HepG2 (cell line): ENCODE measurements around the gene ATN1. TPM values are rescaled to one million over a fixed set of nuclear protein-coding genes. Genes with fewer than 3 reads are reported as not detected.

Experiments
- ARNT ChIP-seq: fragments of 450-650 bp; IDR thresholded peaks from 2 replicates; pipeline ENCODE4 v1.6.1; 2017
- BHLHE40 ChIP-seq: IDR thresholded peaks from 2 replicates; pipeline ENCODE4 v1.6.1; 2011; ENCODE audit warnings: low read length, improper control_type of control experiment
- HMG20A ChIP-seq: IDR thresholded peaks from 2 replicates; pipeline ENCODE4 v1.6.1; 2016; ENCODE audit warnings: borderline replicate concordance
- HOXA9 ChIP-seq: sonication (generic); formaldehyde crosslinking; IDR thresholded peaks from 2 replicates; pipeline ENCODE4 v1.8.1; 2022; ENCODE audit warnings: missing genetic modification reagents, mild to moderate bottlenecking, moderate library complexity, borderline replicate concordance
- MEIS1 ChIP-seq: sonication (generic); formaldehyde crosslinking; IDR thresholded peaks from 2 replicates; pipeline ENCODE4 v1.9.0; 2021; ENCODE audit warnings: mild to moderate bottlenecking, missing genetic modification reagents, moderate library complexity, borderline replicate concordance
- RXRB ChIP-seq: IDR thresholded peaks from 2 replicates; pipeline ENCODE4 v1.6.1; 2016; ENCODE audit warnings: borderline replicate concordance, missing genetic modification reagents, missing compliant biosample characterization
- SIN3B ChIP-seq: fragments of 150-350 bp; IDR thresholded peaks from 2 replicates; pipeline ENCODE4 v1.6.1; 2014; ENCODE audit warnings: low read length
- SMYD3 ChIP-seq: sonication (generic); formaldehyde crosslinking; IDR thresholded peaks from 2 replicates; pipeline ENCODE4 v1.8.1; 2023; ENCODE audit warnings: mild to moderate bottlenecking, missing genetic modification reagents
- TAF15 ChIP-seq: fragments of 200-400 bp; formaldehyde crosslinking; IDR thresholded peaks from one replicate; pipeline ENCODE4 v1.6.1; 2018; ENCODE audit warnings: mild to moderate bottlenecking, low read depth, low read length; ENCODE audit not compliant: poor library complexity, severe bottlenecking
- WIZ ChIP-seq: sonication (generic); formaldehyde crosslinking; IDR thresholded peaks from 2 replicates; pipeline ENCODE4 v1.5.1; 2020; ENCODE audit warnings: mild to moderate bottlenecking, missing genetic modification reagents
- YEATS4 ChIP-seq: sonication (generic); formaldehyde crosslinking; IDR thresholded peaks from 2 replicates; pipeline ENCODE4 v1.4.0; 2020; ENCODE audit warnings: missing genetic modification reagents, borderline replicate concordance
- ZBTB42 ChIP-seq: sonication (generic); formaldehyde crosslinking; IDR thresholded peaks from 2 replicates; pipeline ENCODE4 v1.5.0; 2020; ENCODE audit warnings: mild to moderate bottlenecking, missing genetic modification reagents
- ZFP36L1 ChIP-seq: sonication (generic); formaldehyde crosslinking; IDR thresholded peaks from 2 replicates; pipeline ENCODE4 v1.8.0; 2022; ENCODE audit warnings: mild to moderate bottlenecking, missing genetic modification reagents, moderate library complexity
- ZNF317 ChIP-seq: sonication (generic); formaldehyde crosslinking; IDR thresholded peaks from 2 replicates; pipeline ENCODE4 v1.5.0; 2020; ENCODE audit warnings: mild to moderate bottlenecking, missing genetic modification reagents
- ZNF329 ChIP-seq: sonication (generic); formaldehyde crosslinking; IDR thresholded peaks from 2 replicates; pipeline ENCODE4 v1.9.0; 2021; ENCODE audit warnings: low read depth, mild to moderate bottlenecking, missing genetic modification reagents
- ZNF567 ChIP-seq: sonication (generic); formaldehyde crosslinking; IDR thresholded peaks from 2 replicates; pipeline ENCODE4 v1.8.1; 2023; ENCODE audit warnings: mild to moderate bottlenecking, missing genetic modification reagents, borderline replicate concordance
- polyA plus RNA-seq, 8 experiments: library from polyadenylated mRNA; depleted of rRNA in 3 of 8; stranded (reverse) in 7 of 8; unstranded in 1 of 8; fragments of >200 nt; fragmentation: Illumina TruSeq in 4 of 8; extraction: Trizol in 4 of 8; gene quantifications; 2 replicates each; pipeline versions ENCODE4 v1.2.1 to v1.2.3, GENCODE V29; 2011 to 2016; ENCODE audit warnings: low read depth in 4 of 8, missing spikeins in 1 of 8, mixed read lengths in 1 of 8; ENCODE audit not compliant: insufficient read depth in 1 of 8
- total RNA-seq, 5 experiments: library from RNA; depleted of rRNA; stranded (reverse); fragments of >200 nt; fragmentation: Illumina TruSeq; extraction: Trizol; gene quantifications; 2 replicates each; pipeline ENCODE4 v1.2.3, GENCODE V29; 2016; ENCODE audit warnings: low read depth in 1 of 5
- TF ChIP-seq, protein P1 (sequence below): sonication (generic); formaldehyde crosslinking; IDR thresholded peaks from 2 replicates; pipeline ENCODE4 v1.8.0; 2022; ENCODE audit warnings: mild to moderate bottlenecking, missing genetic modification reagents; ENCODE audit not compliant: insufficient replicate concordance
- TF ChIP-seq, protein P2 (sequence below): sonication (generic); formaldehyde crosslinking; IDR thresholded peaks from 2 replicates; pipeline ENCODE4 v1.8.1; 2023; ENCODE audit warnings: mild to moderate bottlenecking, missing genetic modification reagents
- TF ChIP-seq, protein P3 (sequence below): sonication (generic); formaldehyde crosslinking; IDR thresholded peaks from 2 replicates; pipeline ENCODE4 v1.5.0; 2020; ENCODE audit warnings: mild to moderate bottlenecking, low read depth, missing genetic modification reagents, borderline replicate concordance
- TF ChIP-seq, protein P4 (sequence below): sonication (generic); formaldehyde crosslinking; IDR thresholded peaks from 2 replicates; pipeline ENCODE4 v1.4.0; 2020; ENCODE audit warnings: mild to moderate bottlenecking, missing genetic modification reagents
- TF ChIP-seq, protein P5 (sequence below): sonication (generic); formaldehyde crosslinking; IDR thresholded peaks from 2 replicates; pipeline ENCODE4 v1.4.0; 2020; ENCODE audit warnings: mild to moderate bottlenecking, missing genetic modification reagents
- TF ChIP-seq, protein P6 (sequence below), 2 experiments: fragments of 450-650 bp in 1 of 2; sonication (generic) in 1 of 2; formaldehyde crosslinking; IDR thresholded peaks; 2 replicates each; pipeline versions ENCODE4 v1.5.0 to v1.8.0; 2020 to 2022; ENCODE audit warnings: mild to moderate bottlenecking in 1 of 2, missing genetic modification reagents in 1 of 2

The ATN1 gene
- total and polyA plus RNA-seq, 2 of the 13 experiments (the other 11 are each of a cell fraction or from before 2014, with no cell fraction given) = 2.1 to 8.6 TPM

DNA sequence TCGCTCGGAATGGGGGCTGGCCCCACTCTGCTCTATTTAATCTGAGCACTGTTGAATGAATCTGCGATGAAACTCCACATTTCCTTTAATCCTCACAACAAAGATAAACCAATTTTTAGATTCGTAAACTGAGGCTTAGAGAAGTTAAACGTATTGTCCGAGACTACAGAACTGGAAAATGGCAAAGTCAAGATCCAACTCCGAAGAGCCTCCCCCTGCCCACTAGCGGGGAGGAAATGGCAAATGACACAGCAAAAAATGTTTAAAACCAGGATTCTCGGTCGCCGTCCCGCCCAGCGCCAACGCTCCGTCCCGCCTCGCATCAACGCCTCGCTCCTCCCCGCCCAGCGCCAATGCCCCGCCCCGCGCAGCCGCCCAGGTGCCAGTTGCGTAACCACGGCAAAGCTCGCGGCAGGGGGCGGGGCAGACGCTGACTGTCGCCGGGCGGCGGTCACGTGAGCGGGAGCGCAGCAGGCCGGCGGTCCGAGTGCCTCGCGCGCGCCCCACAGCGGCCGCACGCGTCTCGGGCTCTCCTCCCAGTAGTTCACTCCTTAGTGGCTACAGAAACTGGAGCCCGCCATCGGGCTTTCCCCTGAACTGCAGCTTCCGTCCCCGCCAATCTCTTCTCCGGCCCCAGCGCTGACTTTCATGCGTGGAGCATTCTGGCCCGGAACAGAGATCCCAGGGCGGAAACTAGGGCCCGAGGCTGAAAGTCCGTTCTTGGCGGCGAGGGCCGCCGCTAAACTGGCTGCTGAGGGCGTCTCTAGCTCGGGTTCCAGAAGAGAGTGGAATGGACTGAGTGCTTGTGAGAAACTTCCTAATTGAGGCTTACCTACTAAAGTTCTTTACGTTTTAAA, 36.7 kb upstream of the ATN1 start (continued):
- TF ChIP-seq, protein P1, sequence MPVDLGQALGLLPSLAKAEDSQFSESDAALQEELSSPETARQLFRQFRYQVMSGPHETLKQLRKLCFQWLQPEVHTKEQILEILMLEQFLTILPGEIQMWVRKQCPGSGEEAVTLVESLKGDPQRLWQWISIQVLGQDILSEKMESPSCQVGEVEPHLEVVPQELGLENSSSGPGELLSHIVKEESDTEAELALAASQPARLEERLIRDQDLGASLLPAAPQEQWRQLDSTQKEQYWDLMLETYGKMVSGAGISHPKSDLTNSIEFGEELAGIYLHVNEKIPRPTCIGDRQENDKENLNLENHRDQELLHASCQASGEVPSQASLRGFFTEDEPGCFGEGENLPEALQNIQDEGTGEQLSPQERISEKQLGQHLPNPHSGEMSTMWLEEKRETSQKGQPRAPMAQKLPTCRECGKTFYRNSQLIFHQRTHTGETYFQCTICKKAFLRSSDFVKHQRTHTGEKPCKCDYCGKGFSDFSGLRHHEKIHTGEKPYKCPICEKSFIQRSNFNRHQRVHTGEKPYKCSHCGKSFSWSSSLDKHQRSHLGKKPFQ (CRISPR knock-in tag) = no peak
- TF ChIP-seq ZNF567 (CRISPR knock-in tag) (no peak; the same call in 1 of the 2 replicates), RXRB (peak; percentile 57; the same call in 1 of the 2 replicates), BHLHE40 (peak; percentile 99), WIZ (no peak; the same call in 1 of the 2 replicates), ARNT (no peak), ZBTB42 (CRISPR knock-in tag) (0 out of 2 replicates have a peak, but pooled peaks have one; percentile 40), ZNF317 (peak; percentile 42; the same call in 1 of the 2 replicates), SIN3B (no peak), SMYD3 (CRISPR knock-in tag) (peak; percentile 77; the same call in 1 of the 2 replicates), ZFP36L1 (peak; percentile 89), MEIS1 (CRISPR knock-in tag) (peak; percentile 85), HOXA9 (CRISPR knock-in tag) (peak; percentile 48; the same call in 1 of the 2 replicates), HMG20A (CRISPR knock-in tag) (no peak), ZNF329 (peak; percentile 65; the same call in 1 of the 2 replicates), TAF15 (peak; percentile 74), YEATS4 (CRISPR knock-in tag) (peak; percentile 95)
- TF ChIP-seq, protein P2, sequence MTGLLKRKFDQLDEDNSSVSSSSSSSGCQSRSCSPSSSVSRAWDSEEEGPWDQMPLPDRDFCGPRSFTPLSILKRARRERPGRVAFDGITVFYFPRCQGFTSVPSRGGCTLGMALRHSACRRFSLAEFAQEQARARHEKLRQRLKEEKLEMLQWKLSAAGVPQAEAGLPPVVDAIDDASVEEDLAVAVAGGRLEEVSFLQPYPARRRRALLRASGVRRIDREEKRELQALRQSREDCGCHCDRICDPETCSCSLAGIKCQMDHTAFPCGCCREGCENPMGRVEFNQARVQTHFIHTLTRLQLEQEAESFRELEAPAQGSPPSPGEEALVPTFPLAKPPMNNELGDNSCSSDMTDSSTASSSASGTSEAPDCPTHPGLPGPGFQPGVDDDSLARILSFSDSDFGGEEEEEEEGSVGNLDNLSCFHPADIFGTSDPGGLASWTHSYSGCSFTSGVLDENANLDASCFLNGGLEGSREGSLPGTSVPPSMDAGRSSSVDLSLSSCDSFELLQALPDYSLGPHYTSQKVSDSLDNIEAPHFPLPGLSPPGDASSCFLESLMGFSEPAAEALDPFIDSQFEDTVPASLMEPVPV (CRISPR knock-in tag) = peak; percentile 69; the same call in 1 of the 2 replicates
- TF ChIP-seq, protein P3, sequence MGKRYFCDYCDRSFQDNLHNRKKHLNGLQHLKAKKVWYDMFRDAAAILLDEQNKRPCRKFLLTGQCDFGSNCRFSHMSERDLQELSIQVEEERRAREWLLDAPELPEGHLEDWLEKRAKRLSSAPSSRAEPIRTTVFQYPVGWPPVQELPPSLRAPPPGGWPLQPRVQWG (CRISPR knock-in tag) = no peak
- TF ChIP-seq, protein P4, sequence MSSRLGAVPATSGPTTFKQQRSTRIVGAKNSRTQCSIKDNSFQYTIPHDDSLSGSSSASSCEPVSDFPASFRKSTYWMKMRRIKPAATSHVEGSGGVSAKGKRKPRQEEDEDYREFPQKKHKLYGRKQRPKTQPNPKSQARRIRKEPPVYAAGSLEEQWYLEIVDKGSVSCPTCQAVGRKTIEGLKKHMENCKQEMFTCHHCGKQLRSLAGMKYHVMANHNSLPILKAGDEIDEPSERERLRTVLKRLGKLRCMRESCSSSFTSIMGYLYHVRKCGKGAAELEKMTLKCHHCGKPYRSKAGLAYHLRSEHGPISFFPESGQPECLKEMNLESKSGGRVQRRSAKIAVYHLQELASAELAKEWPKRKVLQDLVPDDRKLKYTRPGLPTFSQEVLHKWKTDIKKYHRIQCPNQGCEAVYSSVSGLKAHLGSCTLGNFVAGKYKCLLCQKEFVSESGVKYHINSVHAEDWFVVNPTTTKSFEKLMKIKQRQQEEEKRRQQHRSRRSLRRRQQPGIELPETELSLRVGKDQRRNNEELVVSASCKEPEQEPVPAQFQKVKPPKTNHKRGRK = no peak
- TF ChIP-seq, protein P5, sequence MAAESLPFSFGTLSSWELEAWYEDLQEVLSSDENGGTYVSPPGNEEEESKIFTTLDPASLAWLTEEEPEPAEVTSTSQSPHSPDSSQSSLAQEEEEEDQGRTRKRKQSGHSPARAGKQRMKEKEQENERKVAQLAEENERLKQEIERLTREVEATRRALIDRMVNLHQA = no peak
- TF ChIP-seq, protein P6, sequence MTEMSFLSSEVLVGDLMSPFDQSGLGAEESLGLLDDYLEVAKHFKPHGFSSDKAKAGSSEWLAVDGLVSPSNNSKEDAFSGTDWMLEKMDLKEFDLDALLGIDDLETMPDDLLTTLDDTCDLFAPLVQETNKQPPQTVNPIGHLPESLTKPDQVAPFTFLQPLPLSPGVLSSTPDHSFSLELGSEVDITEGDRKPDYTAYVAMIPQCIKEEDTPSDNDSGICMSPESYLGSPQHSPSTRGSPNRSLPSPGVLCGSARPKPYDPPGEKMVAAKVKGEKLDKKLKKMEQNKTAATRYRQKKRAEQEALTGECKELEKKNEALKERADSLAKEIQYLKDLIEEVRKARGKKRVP (CRISPR knock-in tag; IDR thresholded peaks at IDR 0.05) = peak in 1 of 2 experiments; percentile 80; a peak in 2 of 4 replicates
